Measurements from ENCODE around the gene YWHAQ.

The YWHAQ gene

GRCh38 chr2:9644021-9644420, 13.2 kb upstream of the YWHAQ start:
- no peak overlapping the region for H3K4me3 ChIP-seq (ENCODE audit: low read depth, low read length)
- TF ChIP-seq CTCF (IDR thresholded peaks at IDR 0.05; ENCODE audit: borderline replicate concordance, insufficient read depth, low read depth, low read length) = no peak

- TF ChIP-seq CTCF (IDR thresholded peaks at IDR 0.05; ENCODE audit: borderline replicate concordance, insufficient read depth, low read depth, low read length) = no peak
- no peak overlapping the region for H3K4me3 ChIP-seq (ENCODE audit: low read depth, low read length)
These were observed 10.8 kb upstream of the YWHAQ start for GRCh38 chr2:9641641-9642040.

- H3K4me3 ChIP-seq (ENCODE audit: low read depth, low read length) = no peak overlapping the region
- TF ChIP-seq CTCF (IDR thresholded peaks at IDR 0.05; ENCODE audit: borderline replicate concordance, insufficient read depth, low read depth, low read length) = no peak
These were observed 9.8 kb upstream of the YWHAQ start for GRCh38 chr2:9640403-9641104.

GRCh38 chr2:9639740-9640343, 9.0 kb upstream of the YWHAQ start:
- no peak for TF ChIP-seq CTCF (IDR thresholded peaks at IDR 0.05; ENCODE audit: borderline replicate concordance, insufficient read depth, low read depth, low read length)

GRCh38 chr2:9639000-9639602, 8.3 kb upstream of the YWHAQ start:
- no peak for TF ChIP-seq CTCF (IDR thresholded peaks at IDR 0.05; ENCODE audit: borderline replicate concordance, insufficient read depth, low read depth, low read length)
- no peak overlapping the region for H3K4me3 ChIP-seq (ENCODE audit: low read depth, low read length)

More at GRCh38 chr2:9639740-9640343, 9.0 kb upstream of the YWHAQ start:
- H3K4me3 ChIP-seq (ENCODE audit: low read depth, low read length) = no peak overlapping the region

GRCh38 chr2:9638532-9638931, 7.7 kb upstream of the YWHAQ start:
- TF ChIP-seq CTCF (IDR thresholded peaks at IDR 0.05; ENCODE audit: borderline replicate concordance, insufficient read depth, low read depth, low read length) = no peak
- H3K4me3 ChIP-seq (ENCODE audit: low read depth, low read length) = no peak overlapping the region

GRCh38 chr2:9637330-9637729, 6.5 kb upstream of the YWHAQ start:
- no peak overlapping the region for H3K4me3 ChIP-seq (ENCODE audit: low read depth, low read length)
- no peak for TF ChIP-seq CTCF (IDR thresholded peaks at IDR 0.05; ENCODE audit: borderline replicate concordance, insufficient read depth, low read depth, low read length)

Measured in GM12875 (cell line).